ENCODE measurements around the gene HEXIM2.

HEXIM2 gene

GRCh38 chr17:45160447-45161287 lies 1.0 kb upstream of the HEXIM2 start:
- H3K36me3 ChIP-seq: peaks cover 9% of the 10 kb centered on the region
- H3K9me3 ChIP-seq: no peaks in the 10 kb centered on the region
- TF ChIP-seq CTCF (IDR thresholded peaks at IDR 0.05): no peak
- peak overlapping the region; percentile 92 to 98 for H3K4me3 ChIP-seq (ENCODE audit: low read depth in 1 of 2, low read length in 1 of 2)
- H3K27me3 ChIP-seq: no peaks in the 10 kb centered on the region
- peaks cover 44 to 50% of the 10 kb centered on the region in 2 experiments for H3K4me1 ChIP-seq (ENCODE audit: control insufficient read depth in 1 of 2, insufficient read depth in 1 of 2, low read depth in 1 of 2, low read length in 1 of 2)
- H3K27ac ChIP-seq: peak overlapping the region; percentile 99

- no peaks in the 10 kb centered on the region for H3K9me3 ChIP-seq
- peak overlapping the region; percentile 99 for H3K27ac ChIP-seq
- H3K27me3 ChIP-seq: no peaks in the 10 kb centered on the region
- H3K36me3 ChIP-seq: peaks cover 3% of the 10 kb centered on the region
- H3K4me1 ChIP-seq (ENCODE audit: control insufficient read depth in 1 of 2, insufficient read depth in 1 of 2, low read depth in 1 of 2, low read length in 1 of 2): peaks cover 44 to 48% of the 10 kb centered on the region in 2 experiments
- peak overlapping the region; percentile 92 to 98 for H3K4me3 ChIP-seq (ENCODE audit: low read depth in 1 of 2, low read length in 1 of 2)
- no peak for TF ChIP-seq CTCF (IDR thresholded peaks at IDR 0.05)
Observed at GRCh38 chr17:45162025-45162687, 481 bp downstream of the HEXIM2 start.

DNA sequence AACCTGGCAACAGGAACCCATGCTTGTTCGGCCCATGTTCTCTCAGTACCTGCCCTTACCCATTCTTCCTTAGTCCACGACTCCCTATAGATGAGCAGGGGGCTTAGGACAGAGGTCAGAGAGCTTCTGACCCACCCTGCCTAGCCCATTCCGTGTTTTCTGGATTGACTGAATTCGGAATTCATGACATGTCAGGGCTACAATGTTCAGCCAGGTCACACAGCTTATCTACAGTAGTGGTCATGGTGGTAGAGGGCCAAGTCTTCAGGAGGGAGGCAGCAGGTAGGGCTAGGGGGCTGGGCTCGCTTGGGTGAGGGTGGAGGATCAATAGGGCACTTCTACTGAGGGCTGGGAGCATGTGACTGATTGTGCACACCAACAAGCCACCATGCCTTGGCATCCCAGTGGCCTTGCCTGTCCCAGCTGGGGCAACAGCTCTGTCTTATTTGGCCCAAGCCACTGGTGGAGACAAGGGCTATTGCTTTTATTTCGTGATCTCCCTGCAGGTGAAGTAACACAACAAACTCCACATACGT lies 3.1 kb downstream of the HEXIM2 start:
- Histone ChIP-seq H3K36me3 (peaks cover 5% of the 10 kb centered on the region), H3K27ac (no peak overlapping the region), H3K27me3 (no peaks in the 10 kb centered on the region), H3K4me1 (ENCODE audit: control insufficient read depth in 1 of 2, insufficient read depth in 1 of 2, low read depth in 1 of 2, low read length in 1 of 2) (peaks cover 29 to 30% of the 10 kb centered on the region in 2 experiments), H3K9me3 (no peaks in the 10 kb centered on the region), H3K4me3 (ENCODE audit: low read depth in 1 of 2, low read length in 1 of 2) (no peak overlapping the region)
- no peak for TF ChIP-seq CTCF (IDR thresholded peaks at IDR 0.05)

- no peaks in the 10 kb centered on the region for H3K27me3 ChIP-seq
- no peak for TF ChIP-seq CTCF (IDR thresholded peaks at IDR 0.05)
- peaks cover 40 to 45% of the 10 kb centered on the region in 2 experiments for H3K4me1 ChIP-seq (ENCODE audit: control insufficient read depth in 1 of 2, insufficient read depth in 1 of 2, low read depth in 1 of 2, low read length in 1 of 2)
- H3K9me3 ChIP-seq: no peaks in the 10 kb centered on the region
- H3K4me3 ChIP-seq (ENCODE audit: low read depth in 1 of 2, low read length in 1 of 2): no peak overlapping the region
- H3K27ac ChIP-seq: no peak overlapping the region
- H3K36me3 ChIP-seq: peaks cover 5% of the 10 kb centered on the region
Observed at GRCh38 chr17:45168991-45169752, 7.5 kb downstream of the HEXIM2 start.

- Histone ChIP-seq H3K4me3 (ENCODE audit: low read depth in 1 of 2, low read length in 1 of 2) (no peak overlapping the region), H3K36me3 (peaks cover 5% of the 10 kb centered on the region), H3K27ac (peak overlapping the region; percentile 70), H3K27me3 (no peaks in the 10 kb centered on the region), H3K4me1 (ENCODE audit: control insufficient read depth in 1 of 2, insufficient read depth in 1 of 2, low read depth in 1 of 2, low read length in 1 of 2) (peaks cover 44 to 48% of the 10 kb centered on the region in 2 experiments), H3K9me3 (no peaks in the 10 kb centered on the region)
- TF ChIP-seq CTCF (IDR thresholded peaks at IDR 0.05): no peak
Observed at GRCh38 chr17:45170280-45170930, 8.7 kb downstream of the HEXIM2 start.
